Mucosa of stomach (tissue), 1 donor: ENCODE measurements around the gene PRSS23.

Source experiments
- H3K27me3 ChIP-seq: one replicate; pipeline ENCODE4 v1.7.0; 2013; ENCODE audit warnings: mild to moderate bottlenecking, low read length; ENCODE audit not compliant: control insufficient read depth, insufficient read depth
- H3K36me3 ChIP-seq: one replicate; pipeline ENCODE4 v1.7.0; 2013; ENCODE audit warnings: low read length; ENCODE audit not compliant: control insufficient read depth, insufficient read depth
- H3K4me1 ChIP-seq: one replicate; pipeline ENCODE4 v1.7.0; 2013; ENCODE audit warnings: mild to moderate bottlenecking, low read length; ENCODE audit not compliant: control insufficient read depth, insufficient read depth
- H3K4me3 ChIP-seq: one replicate; pipeline ENCODE4 v1.7.0; 2013; ENCODE audit warnings: low read length
- H3K9ac ChIP-seq: one replicate; pipeline ENCODE4 v1.7.0; 2013; ENCODE audit warnings: mild to moderate bottlenecking, low read length, moderate library complexity
- H3K9me3 ChIP-seq: one replicate; pipeline ENCODE4 v1.7.0; 2013; ENCODE audit warnings: mild to moderate bottlenecking, low read length, moderate library complexity; ENCODE audit not compliant: control insufficient read depth
- donor health status: Pancreatic carcinoma.

The PRSS23 gene

GRCh38 chr11:86773513-86774252 is 26.7 kb upstream of the PRSS23 start:
- Histone ChIP-seq H3K27me3 (no peaks in the 10 kb centered on the region), H3K36me3 (no peaks in the 10 kb centered on the region), H3K9ac (no peak overlapping the region), H3K9me3 (no peaks in the 10 kb centered on the region), H3K4me1 (peaks cover 7% of the 10 kb centered on the region), H3K4me3 (no peak overlapping the region)

- H3K4me3 ChIP-seq: no peak overlapping the region
- no peaks in the 10 kb centered on the region for H3K36me3 ChIP-seq
- no peaks in the 10 kb centered on the region for H3K9me3 ChIP-seq
- no peak overlapping the region for H3K9ac ChIP-seq
- peaks cover 7% of the 10 kb centered on the region for H3K4me1 ChIP-seq
- no peaks in the 10 kb centered on the region for H3K27me3 ChIP-seq
Observed at GRCh38 chr11:86774417-86774816, 25.9 kb upstream of the PRSS23 start.

GRCh38 chr11:86775361-86775760 is 25.0 kb upstream of the PRSS23 start:
- Histone ChIP-seq H3K36me3 (no peaks in the 10 kb centered on the region), H3K4me1 (peaks cover 7% of the 10 kb centered on the region), H3K27me3 (no peaks in the 10 kb centered on the region), H3K9me3 (no peaks in the 10 kb centered on the region), H3K4me3 (no peak overlapping the region), H3K9ac (no peak overlapping the region)

- Histone ChIP-seq H3K9me3 (no peaks in the 10 kb centered on the region), H3K4me1 (no peaks in the 10 kb centered on the region), H3K9ac (no peak overlapping the region), H3K36me3 (no peaks in the 10 kb centered on the region), H3K27me3 (no peaks in the 10 kb centered on the region), H3K4me3 (no peak overlapping the region)
Observed at GRCh38 chr11:86781546-86781945, 18.8 kb upstream of the PRSS23 start.

DNA sequence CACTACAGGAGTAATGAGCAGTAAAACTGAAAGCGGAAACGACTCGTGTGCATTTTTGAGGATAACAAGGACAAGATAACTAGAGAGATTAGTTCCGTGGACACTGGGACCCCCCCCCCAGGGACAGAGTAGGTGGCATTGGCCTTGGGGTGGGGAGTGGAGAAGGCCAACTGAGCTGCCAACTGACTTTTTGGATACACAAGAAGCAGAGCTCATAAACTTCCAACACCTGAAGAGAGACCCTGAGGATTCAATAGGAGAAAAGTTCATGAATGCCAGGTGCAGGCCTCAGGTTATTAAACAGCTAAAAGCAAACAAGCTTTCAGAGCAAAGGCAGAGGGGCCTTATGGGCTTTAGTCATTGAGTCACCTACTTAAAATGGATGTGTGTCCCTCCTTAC is 17.6 kb upstream of the PRSS23 start:
- no peaks in the 10 kb centered on the region for H3K36me3 ChIP-seq
- no peaks in the 10 kb centered on the region for H3K9me3 ChIP-seq
- no peak overlapping the region for H3K4me3 ChIP-seq
- no peaks in the 10 kb centered on the region for H3K27me3 ChIP-seq
- no peak overlapping the region for H3K9ac ChIP-seq
- H3K4me1 ChIP-seq: no peaks in the 10 kb centered on the region

DNA sequence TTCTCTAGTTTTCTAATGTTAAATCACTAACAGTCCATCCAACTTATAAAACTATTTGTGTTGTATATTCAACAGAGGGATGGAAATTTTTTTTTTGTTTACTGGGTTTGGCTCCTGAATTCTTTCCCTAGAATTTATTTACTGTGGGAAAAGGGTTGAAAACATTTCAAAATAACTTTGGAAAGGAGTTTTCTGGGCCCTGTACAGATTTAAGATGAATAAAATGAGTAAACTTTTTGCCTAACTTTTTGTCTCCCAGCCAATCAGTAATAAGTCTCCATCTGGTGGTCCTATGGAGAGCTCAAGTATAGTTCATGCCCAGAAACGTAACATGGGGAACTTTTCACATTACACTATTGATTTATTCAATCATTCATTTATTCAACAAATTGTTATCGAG is 16.7 kb upstream of the PRSS23 start:
- H3K4me1 ChIP-seq: no peaks in the 10 kb centered on the region
- no peaks in the 10 kb centered on the region for H3K36me3 ChIP-seq
- H3K4me3 ChIP-seq: no peak overlapping the region
- H3K9me3 ChIP-seq: no peaks in the 10 kb centered on the region
- no peak overlapping the region for H3K9ac ChIP-seq
- H3K27me3 ChIP-seq: no peaks in the 10 kb centered on the region

DNA sequence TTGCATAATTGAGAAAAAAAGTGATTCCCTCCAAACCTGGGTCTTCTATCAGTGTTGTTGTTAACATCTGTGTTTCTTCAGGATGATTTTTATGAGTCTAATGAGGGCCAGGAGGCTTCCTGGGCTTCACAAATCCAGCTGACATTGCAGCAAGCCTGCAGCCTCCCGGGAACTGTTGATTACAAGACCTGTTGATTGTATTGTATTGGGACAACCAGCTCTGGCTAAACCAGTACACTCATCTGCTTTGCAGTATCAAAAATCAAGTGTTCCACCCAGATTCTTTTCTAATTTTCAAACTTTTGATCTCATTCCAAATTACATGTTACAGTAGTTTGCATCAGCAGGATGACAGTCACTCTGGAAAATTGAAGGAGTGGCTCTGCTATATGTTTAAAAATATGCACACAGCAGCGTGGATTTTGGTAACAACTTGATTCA is 16.1 kb upstream of the PRSS23 start:
- Histone ChIP-seq H3K4me1 (no peaks in the 10 kb centered on the region), H3K9me3 (no peaks in the 10 kb centered on the region), H3K27me3 (no peaks in the 10 kb centered on the region), H3K9ac (no peak overlapping the region), H3K4me3 (no peak overlapping the region), H3K36me3 (no peaks in the 10 kb centered on the region)

GRCh38 chr11:86785576-86785975 is 14.8 kb upstream of the PRSS23 start:
- Histone ChIP-seq H3K4me1 (no peaks in the 10 kb centered on the region), H3K36me3 (no peaks in the 10 kb centered on the region), H3K9ac (no peak overlapping the region), H3K4me3 (no peak overlapping the region), H3K27me3 (no peaks in the 10 kb centered on the region), H3K9me3 (no peaks in the 10 kb centered on the region)

DNA sequence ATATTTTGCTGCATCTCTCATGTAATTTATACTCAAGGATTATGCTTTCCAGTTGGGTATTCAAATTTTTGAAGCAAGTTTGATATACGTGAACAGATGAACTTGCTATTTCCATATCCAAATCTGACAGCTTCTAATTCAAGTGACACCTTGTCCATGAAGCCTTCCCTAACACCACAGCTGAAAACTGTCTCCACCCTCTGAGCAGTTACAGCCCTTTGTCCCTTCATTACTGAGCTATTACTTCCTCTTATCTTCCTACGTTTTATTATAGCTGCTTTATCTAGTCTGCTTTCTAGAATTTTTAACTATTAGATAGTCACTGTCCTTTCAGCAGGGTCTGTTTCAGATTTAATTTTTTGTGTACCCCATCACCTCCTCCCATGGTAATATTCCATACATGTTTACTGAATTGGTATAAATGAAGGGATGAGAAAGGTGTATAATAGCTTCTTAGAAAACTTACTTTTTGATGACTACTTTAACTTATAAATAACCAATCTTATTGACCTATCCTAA is 13.3 kb upstream of the PRSS23 start:
- H3K9ac ChIP-seq: no peak overlapping the region

GRCh38 chr11:86787656-86788055 is 12.7 kb upstream of the PRSS23 start:
- Histone ChIP-seq H3K4me3 (no peak overlapping the region), H3K9ac (no peak overlapping the region), H3K9me3 (no peaks in the 10 kb centered on the region), H3K4me1 (peaks cover 15% of the 10 kb centered on the region), H3K27me3 (no peaks in the 10 kb centered on the region), H3K36me3 (no peaks in the 10 kb centered on the region)

More for the DNA sequence above, 13.3 kb upstream of the PRSS23 start:
- Histone ChIP-seq H3K36me3 (no peaks in the 10 kb centered on the region), H3K4me3 (no peak overlapping the region), H3K9me3 (no peaks in the 10 kb centered on the region), H3K4me1 (peaks cover 12% of the 10 kb centered on the region), H3K27me3 (no peaks in the 10 kb centered on the region)

DNA sequence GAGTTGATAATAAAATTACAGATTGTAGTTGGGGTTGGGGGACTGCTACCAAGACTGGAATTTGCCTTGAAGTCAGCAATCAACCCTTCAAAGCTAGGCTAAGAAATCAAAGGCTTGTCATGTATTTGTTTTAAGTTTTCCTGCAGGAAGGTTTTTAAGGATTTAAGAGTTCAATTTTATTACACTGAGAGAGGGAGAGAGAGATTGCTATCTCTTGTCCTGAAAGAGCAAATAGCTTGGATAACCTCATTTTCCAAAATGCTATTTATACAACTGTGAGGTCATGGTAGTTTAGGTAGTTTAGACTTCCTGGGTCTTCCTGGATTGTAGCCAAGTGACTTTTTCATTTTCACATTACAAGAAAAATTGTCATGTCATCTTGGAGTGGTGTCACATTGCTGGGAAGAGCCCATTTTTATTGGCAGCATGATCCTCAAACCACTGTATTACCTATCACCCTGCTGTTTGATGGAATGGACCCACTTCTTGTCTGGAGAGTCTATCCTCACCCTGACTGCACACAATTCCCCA is 10.1 kb upstream of the PRSS23 start:
- no peaks in the 10 kb centered on the region for H3K27me3 ChIP-seq
- no peak overlapping the region for H3K9ac ChIP-seq
- H3K9me3 ChIP-seq: no peaks in the 10 kb centered on the region

GRCh38 chr11:86790867-86791849 is 9.2 kb upstream of the PRSS23 start:
- no peaks in the 10 kb centered on the region for H3K36me3 ChIP-seq
- no peak overlapping the region for H3K9ac ChIP-seq
- no peaks in the 10 kb centered on the region for H3K27me3 ChIP-seq
- H3K4me1 ChIP-seq: peaks cover 15% of the 10 kb centered on the region
- H3K4me3 ChIP-seq: no peak overlapping the region
- H3K9me3 ChIP-seq: no peaks in the 10 kb centered on the region

More for the DNA sequence above, 10.1 kb upstream of the PRSS23 start:
- no peaks in the 10 kb centered on the region for H3K36me3 ChIP-seq
- H3K4me3 ChIP-seq: no peak overlapping the region
- H3K4me1 ChIP-seq: peaks cover 15% of the 10 kb centered on the region
